GM19035 (cell line): ENCODE measurements around the gene ALDH1A3.

Experiments used
- ATAC-seq: cut with Tn5 transposase; IDR thresholded peaks from one replicate; pipeline ENCODE4 v1.9.1; 2021; ENCODE audit not compliant: unreplicated experiment

Gene ALDH1A3

DNA sequence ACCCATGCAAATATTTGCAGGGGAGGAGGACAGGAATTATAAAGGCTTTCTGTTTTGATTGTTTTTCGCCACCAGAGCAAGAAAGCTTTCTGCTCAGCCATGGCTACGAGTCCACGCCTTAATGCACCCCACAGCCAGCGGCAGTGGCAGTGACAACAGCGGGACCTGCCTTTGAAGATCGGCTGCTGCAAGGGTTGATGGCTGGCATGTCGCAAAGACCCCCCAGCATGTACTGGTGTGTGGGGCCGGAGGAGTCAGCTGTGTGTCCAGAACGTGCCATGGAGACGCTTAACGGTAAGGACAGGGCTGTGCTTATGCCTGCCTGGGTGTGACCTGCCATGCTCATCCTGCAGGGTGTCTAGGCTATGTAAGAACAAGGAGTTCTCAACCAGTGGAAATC, 44.8 kb downstream of the ALDH1A3 start:
- no peak for ATAC-seq

DNA sequence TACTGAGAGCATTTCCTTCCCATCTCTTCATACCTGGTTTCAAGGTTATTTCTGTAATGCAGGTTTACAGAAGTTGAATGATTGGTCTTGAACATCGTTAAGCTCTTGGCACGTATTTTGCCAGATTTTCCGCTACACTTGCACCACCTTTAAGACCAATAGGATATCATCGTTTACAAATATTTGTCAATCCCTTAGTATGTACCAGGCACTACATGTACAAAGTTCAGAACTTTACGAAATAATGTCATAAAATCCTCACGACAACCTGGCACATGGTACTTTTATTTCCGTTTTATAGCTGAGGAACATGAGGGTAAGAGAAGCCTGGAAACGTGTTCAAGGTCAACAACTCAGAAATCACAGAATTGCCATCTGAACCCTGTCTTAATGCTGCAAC, 45.8 kb downstream of the ALDH1A3 start:
- no peak for ATAC-seq

DNA sequence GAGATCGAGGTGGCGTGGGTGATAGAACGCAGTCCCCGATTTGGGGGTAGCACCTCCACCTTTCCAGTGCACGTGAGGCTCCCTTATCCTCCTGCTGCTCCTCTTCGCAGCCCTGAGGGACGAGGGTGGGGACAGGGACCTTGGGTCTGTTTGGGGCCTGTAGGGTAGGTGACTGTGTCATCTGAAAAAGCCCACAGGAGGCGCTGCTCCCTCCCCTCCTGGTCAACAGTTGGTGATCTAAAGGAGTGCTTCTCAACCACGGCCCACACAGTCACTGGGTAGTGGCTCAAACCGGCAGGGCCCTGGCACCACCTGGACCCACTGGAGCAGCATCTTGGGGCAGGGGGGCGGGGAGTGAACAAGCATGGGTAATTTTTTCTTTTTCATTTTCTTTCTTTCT, 46.6 kb downstream of the ALDH1A3 start:
- no peak for ATAC-seq

DNA sequence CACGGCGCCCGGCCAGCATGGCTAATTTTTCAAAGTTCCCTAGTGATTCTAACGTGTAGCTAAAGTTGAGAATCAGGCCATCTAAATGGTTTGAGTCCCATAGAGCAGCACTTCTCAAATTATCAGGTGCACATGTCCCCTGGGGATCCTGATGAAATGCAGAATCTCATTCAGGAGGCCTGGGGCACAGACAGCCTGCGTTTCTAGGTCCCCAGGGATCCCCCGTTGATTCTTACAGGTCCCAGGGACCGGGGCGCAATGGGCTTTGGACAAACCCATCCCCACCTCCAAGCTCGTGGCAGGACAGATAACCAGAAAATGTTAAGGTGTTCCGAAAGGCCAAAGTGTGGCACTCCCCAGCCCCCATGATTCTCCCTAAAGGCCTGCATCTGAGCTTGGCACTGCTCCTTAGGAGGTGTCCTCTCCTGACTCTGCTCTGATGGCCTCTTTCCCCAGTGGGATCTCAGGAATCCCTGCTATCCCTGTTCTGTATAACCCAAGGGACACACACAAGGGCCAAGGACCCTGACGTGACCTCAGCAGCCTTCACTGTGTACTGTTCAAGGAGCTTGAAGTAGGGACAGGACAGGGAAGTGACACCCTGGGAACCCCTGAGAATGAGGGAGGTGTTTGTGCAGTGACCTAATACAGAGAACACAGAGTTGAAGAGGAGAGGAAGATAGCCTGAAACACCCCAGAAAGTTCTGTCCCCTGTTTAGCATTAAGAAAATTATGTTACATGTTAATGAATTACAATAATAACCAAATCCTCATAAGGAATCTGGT, 47.5 kb downstream of the ALDH1A3 start:
- no peak for ATAC-seq

DNA sequence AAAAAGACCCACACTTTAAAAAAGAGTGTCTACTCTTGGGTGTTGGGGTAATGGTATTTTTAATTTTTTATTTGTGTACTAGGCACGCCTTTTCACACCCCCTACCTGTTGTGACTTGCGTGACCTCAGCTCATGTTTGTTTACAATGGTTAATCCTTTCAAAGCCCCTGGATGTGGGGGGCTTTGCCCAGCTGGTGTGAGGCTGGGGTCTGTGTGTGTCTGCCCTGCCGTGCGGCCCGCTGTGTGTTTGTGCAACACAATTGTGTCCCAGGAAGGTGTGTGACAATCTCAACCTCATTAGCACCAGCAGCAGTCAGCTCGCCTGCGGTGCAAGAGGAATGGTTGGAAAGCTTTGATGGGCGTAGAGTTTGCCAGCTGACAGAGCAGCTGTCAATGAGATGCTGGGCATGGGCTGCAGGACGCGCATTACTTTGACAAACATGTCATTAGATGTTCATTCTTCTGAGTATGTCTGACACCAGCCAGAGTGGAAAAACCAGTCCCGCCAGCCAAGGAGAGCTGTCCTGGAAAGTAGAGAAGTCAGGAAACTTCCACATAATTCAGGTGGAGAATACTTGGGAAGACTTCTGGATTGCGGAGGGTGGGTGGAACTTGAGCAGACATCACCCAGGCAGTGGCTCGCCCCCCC, 49.1 kb downstream of the ALDH1A3 start:
- ATAC-seq, result no peak

DNA sequence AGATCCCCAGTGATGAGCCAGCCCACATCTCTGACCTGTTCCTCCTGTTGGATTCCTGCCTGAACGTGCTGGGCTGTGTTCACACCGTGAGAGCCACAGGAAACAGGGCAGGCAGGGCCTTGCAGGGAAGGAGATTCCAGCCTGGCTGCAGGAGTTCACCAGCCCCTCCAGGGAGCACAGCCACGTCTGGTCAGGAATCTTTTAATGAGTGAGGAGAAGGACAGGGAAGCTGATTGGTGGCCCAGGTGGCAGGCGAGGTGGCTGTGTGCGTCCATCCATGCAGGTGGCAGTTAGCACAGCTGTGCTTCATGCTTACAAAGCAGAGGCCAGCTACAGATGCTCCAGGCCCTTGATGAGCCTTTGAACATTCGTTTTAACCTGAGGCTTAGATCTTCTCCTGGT, 50.0 kb downstream of the ALDH1A3 start:
- ATAC-seq, result no peak

DNA sequence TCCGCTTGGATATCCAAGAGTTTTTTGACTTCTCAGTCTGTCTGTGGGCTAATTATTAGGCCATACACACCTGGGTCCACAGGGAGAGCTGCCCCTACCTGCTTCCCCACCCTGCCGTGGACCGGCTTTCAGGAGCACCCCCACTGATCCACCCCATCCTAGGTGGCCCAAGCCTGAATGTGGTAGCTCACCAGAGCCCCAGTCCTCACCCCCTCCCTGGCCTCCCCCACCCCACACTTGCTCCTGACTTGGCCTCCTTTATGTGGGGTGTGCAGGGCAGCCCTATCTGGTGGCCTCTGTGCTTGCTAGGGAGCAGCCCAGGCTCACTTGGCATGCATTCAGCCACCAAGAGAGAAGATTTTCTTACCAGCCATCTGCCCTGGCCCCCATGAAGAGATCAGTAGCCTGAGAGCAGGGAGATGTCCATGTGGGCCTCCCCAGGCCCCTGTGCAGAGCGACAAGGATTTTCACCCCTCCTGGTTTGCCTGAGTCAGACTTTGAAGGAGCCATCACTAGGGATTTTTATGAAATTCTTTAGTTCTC, 50.7 kb downstream of the ALDH1A3 start:
- ATAC-seq, result no peak

DNA sequence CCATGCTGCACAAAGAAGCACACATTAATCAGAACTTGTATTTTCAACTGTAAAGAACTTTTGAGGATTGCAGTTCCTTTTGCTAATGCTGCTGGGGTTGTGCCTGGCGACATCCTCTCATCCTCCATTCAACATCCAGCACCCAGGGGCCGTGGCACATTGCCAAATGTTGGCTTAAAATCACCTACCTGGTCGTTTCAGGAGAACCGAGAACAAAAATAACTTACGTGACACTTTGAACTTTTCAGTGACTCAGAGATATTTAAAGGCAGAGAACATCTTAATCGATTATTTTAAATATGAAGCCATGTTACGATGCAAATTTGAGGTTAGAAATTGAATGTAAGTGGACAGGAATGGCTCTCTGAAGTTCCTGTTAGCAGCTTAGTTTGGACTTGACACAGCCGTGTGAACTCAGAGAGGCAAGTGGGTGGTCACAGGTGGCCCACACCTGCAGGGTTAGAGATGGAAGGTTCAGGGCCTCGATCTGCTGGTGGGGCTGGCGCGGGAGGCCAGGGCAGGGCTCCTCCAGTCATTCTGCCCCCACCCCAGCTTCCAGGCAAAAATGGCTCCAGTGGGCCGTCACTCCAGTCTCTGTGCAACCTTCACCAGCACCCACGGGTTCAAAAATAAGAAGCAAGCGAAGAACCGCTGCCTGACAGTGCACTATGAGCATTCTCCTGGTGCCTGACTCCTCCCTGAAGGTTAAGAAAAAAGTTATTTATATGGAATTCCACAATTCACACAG, 51.7 kb downstream of the ALDH1A3 start:
- ATAC-seq, result peak; percentile 38

DNA sequence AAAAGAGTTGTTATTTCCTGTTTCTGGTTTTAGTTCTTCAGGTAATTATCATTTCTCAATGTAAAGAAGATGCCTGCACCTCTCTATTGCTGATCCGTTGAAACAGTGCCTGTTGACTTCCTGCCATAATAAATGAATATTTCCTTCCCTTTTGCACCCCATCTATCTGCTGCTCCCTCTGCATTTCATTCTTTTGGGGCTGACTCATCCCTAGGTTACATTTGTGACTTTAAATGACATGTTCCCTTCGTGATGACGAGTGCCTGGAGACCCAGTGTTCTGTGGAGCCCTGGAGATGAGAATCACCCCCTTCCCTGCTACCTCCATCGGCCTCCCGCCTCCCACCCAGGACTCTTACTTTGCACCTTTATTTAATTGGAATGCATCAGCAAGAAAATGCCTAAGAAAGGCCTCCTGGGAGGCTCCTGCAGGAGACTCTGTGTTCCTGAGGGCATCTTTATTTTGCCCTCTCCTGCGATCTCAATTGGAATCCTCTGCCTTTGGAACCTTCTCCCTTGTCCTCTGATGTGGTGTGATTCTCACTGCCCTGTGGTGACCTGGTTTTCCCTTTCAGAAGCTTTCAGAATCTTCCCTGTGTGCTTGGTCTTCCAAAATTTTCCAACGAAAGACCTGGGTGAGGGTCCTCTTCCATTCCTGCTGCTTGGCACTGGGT, 53.2 kb downstream of the ALDH1A3 start:
- no peak for ATAC-seq

DNA sequence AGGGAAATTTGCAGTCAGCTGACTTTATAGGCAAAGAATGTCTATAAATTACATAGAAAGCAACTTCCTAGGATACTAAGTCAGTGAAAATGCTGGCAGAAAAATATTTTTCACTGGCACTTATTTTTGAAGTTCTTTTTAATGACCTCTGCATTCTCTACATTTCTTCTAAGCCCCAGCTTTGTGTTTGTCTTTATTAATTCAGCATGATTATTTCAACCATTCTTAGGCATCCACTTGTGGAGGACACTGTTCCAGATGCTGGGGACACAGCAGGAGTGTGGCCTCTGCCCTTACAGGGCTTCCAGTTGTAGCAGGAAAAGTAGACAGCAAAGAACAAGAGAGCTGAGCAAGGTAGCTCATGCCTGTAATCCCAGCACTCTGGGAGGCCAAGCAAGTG, 54.5 kb downstream of the ALDH1A3 start:
- no peak for ATAC-seq

DNA sequence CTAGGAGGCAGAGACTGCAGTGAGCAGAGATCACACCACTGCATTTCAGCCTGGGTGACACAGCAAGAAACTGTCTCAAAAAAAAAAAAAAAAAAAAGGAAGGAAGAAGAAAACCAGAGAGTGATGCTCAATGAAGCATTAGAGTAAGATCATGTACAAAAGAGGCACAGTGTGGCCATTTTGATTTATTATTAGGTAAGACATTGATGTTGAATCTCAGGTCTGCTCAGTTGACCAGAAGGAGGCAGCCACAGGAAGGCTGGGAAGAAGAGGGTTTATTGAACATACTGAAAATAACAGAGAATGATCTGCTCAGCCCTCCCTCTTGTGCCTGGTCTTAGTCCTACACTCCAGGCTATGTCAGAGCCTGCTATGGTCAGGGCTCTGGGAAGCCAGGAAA, 55.1 kb downstream of the ALDH1A3 start:
- ATAC-seq, result no peak

DNA sequence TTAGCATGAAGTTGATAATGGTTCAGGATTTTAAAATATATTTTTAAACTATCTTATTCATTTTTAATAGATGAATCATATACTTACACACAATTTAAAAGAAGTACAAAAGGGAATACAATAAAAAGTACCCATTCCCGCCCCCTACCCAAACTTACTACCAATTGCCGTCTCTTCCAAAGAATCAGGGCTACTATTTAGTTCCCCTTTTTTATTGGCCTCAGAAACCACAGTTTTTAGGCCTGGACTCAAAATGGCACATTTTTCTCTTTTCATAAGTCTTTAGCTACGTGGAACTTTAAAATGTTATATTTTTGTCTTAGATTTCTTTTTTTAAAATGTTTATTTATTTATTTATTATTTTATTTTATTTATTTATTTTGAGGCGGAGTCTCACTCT, 57.5 kb downstream of the ALDH1A3 start:
- ATAC-seq, result no peak

DNA sequence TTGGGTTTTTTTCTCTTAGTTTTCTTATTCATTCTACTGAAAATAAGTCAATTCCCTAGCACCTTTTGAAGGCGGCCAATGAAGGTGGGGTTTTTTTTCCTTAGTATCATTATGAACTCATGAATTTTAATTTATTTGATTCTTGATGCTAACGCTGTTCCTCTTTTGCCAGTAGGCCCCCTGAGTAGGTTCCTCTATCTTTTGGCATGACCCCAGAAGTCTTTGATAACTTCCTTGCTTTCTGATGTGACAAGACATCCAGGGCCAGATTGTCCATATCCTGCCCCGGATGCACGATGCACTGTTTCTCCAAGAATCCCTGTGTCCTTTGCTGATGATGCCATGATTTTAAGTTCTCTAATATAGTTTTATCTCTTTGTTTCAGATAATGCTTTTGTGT, 60.2 kb downstream of the ALDH1A3 start:
- ATAC-seq, result no peak

DNA sequence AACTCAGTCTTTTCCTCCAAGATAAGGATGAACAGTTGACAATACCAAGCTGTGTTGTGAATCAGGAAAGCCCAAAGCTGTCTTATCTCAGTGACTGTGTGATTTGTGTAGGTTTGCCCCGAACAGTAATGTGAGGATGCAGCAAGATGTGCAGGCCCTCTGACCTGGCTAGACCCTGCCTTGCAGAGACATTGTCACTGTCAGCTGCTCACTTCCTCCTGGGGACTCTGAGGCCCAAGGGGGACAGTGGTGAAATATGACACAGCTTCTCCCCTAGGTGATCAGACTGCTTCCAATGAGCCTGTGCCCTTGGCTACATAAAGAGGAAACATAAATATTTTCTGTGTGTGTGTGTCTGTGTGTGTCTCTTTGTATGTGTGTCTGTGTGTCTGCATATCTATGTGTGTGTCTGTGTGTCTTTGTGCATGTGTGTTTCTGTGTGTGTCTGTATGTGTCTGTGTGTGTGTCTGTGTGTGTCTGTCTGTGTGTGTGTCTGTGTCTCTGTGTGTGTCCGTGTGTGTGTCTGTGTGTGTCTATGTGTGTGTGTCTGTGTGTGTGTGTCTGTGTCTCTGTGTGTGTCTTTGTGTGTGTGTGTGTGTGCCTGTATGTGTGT, 61.2 kb downstream of the ALDH1A3 start:
- ATAC-seq, result peak; percentile 69

DNA sequence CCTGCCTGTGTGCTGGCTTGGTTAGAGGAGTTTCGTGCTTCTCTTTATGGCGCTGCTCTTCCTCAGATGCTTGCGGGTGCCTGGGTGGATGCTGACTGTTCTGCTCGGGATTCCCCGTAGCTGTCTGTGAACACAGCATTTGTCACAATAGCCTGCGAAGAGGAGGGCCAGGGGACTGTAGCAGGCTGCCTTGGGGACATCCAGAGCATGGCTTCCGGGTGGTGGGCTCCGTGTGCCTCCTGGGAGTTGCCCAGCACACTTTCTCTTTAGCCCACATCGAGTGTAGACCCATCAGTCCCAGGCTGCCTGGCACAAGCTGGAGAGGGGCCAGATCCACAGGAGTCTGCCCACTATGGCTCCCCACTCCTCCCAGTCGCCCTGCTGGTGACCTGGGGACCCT, 61.9 kb downstream of the ALDH1A3 start:
- ATAC-seq, result peak; percentile 55

DNA sequence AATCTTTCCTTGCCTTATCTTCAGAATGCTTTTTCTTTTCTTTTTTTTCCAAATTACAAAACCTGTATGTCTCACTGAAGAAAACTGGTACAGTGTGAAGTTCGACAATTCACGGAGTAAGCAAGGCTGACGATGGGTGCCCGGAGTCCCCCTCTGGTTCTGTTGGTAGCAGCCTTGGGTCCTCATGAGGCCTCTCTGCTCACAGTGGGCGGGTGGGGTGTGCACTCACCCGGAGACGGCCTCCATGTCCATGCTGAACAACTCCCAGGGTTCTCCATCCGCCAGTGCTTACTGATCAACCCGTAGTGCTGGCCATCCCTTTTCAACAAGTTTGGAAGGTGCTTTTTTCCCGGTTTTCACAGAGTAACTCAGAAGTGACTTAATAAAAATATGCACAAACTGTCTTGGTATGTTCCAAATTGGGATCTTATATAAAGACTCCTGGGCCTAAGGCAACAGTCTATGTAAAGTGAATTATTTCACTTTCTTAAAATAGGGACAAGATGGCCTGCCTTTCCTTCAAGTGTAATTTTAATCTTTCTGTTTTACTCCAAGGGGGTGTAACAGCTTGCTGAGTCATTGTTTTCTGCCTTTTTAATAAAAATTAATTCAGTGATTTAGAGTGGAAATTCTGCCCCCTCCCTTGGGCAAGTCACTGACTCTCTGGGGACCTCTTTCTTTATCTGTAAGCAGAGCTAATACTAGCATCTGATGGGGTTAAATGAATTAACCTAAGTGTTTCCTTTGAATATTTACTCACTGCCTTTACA, 63.2 kb downstream of the ALDH1A3 start:
- no peak for ATAC-seq

DNA sequence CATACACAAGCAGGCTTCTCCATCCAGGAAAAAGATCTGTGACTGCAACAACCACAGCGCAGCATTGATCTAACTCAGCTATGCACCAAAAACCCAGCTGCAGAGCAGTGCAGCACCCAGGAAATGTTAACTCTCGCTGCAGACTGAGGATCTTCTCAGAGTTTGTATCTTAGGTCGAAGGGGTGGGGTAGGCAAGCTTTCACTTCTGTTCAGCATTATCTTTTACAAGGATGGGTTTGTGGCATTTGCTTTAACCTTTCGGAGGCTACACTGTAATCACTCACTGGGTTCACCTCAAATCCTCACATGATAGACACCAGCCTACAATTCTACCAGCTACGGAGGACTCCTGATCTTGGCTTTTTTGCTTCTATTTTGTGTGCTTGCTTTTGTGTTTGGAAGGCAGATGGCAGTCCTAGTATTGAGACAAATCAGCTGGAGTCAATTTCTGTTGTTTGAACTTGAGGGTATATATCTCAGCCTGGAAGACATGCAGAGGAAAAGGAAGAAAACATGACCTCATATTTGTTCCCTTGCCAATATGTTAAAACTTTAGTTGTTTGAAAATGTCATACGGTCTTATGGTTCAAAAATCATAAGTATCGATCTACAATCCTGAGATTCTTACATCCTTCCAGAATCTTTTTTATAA, 64.7 kb downstream of the ALDH1A3 start:
- ATAC-seq, result peak; percentile 43

DNA sequence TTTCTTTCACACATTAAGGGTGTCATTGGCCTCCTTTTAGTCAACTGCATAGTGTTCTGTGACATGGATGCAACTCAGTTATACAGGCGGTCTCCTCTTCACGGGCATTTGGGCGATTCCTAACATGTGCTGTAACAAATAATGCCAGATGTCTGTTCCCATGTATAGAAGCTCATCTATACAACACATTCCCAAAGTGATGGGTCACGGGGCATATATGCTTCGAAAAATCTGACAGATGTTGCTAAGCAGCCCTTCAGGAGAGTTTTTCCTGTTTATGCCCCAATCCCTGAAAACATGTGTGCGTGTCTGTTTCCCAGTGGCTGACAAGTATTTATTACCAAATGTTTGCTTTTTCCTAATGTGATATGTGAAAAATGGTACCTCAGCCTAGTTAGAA, 65.4 kb downstream of the ALDH1A3 start:
- no peak for ATAC-seq

DNA sequence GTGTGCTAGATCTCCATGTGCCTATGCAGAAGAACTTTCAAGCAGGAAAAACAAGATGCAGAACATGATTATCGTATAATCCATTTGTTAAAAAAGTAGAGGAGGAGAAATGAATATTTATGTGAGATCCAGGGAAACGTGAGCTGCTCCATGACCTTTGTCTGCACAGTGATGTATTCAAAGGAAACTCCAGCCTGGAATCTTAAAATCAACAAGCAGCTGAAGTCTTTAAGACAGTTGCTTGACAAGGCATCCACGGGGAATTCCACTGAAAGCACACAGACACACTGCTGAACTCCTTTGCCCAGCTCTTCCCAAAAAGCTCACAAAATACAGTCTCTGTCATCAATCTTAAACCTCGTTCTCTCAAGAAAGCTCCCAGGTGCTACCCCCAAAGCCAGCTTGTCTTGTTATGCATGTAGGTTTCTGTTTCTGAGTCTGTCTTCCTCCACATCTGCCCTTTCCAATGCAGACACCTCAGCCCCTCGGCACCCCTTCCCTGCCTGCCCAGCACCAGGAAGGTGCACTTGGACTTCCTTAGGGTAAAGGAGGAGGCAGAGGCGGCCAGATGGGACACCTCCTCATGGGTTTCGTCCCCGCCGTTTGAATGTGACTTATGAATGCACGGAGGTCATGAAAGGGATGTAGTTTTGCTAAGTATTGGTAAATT, 68.3 kb downstream of the ALDH1A3 start:
- ATAC-seq, result peak; percentile 59
